ENCODE results near the gene SDK1. TPM values are rescaled to one million over a fixed set of nuclear protein-coding genes. Genes with fewer than 3 reads are reported as not detected.

The SDK1 gene
- total and polyA plus RNA-seq, 10 of the 15 experiments (the other 5 are each of a cell fraction or from before 2014, with no cell fraction given), result 0.14 to 0.33 TPM; not detected in 8

DNA sequence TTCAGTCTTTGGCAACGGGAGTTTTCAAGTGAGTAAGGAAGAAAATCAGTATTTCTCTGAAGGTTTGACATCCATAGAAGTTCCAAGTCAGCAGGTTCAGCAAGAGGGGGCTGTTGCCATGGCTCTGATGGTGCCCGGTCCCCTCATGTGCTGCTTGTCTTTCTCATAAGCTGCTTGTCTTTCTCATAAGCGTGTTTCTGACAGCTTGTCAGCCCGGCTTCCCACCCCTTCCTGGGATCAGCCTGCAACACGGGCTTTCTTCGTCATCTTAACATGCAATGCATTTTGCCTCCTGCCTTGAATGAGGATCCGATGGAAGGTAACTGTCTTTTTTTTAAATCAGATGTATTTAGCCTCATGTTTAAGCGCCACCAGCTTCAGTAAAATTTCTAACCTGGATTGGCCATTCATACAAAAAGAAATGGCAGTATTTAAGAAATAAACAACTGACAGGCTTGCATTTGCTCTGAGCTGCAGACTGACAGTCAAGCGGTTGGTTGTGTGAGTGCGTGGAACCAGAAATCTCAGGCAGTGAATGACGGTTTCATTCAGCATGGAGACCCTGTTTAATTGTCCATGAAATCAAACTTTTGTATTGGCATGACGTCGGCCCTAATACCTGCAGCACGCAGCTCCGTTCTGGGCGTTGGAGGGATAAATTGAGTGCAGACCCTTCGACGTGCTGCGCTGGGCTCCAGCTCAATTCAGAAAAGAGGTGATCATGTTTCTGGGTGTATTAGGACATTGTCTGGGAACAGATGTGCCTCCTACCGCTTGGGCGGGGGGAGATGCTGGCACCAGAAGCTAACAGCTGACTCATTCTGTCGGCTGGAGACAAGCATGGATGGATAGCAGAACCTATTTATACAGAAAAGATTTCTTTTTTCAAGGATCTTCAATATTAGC lies 926.3 kb downstream of the SDK1 start:
- no peak overlapping the region for H3K27ac ChIP-seq (ENCODE audit: control insufficient read depth, insufficient read depth)
- H4K20me1 ChIP-seq (ENCODE audit: control insufficient read depth, insufficient read depth), result no peaks in the 10 kb centered on the region
- ChIA-PET POLR2A (no interaction called here), SMC1A (ENCODE audit: uncharacterized antibody, unreplicated experiment) (no interaction called here), CTCF (no interaction called here), RAD21 (ENCODE audit: unreplicated experiment) (no interaction called here)
- in situ Hi-C loops (cut with MboI), result no loop called here
- TF ChIP-seq, protein P1, sequence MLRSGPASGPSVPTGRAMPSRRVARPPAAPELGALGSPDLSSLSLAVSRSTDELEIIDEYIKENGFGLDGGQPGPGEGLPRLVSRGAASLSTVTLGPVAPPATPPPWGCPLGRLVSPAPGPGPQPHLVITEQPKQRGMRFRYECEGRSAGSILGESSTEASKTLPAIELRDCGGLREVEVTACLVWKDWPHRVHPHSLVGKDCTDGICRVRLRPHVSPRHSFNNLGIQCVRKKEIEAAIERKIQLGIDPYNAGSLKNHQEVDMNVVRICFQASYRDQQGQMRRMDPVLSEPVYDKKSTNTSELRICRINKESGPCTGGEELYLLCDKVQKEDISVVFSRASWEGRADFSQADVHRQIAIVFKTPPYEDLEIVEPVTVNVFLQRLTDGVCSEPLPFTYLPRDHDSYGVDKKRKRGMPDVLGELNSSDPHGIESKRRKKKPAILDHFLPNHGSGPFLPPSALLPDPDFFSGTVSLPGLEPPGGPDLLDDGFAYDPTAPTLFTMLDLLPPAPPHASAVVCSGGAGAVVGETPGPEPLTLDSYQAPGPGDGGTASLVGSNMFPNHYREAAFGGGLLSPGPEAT (IDR thresholded peaks at IDR 0.05; ENCODE audit: low read depth), result no peak
- TF ChIP-seq NR2F1 (conservative IDR thresholded peaks at IDR 0.05), result no peak
- no peak for TF ChIP-seq SMAD1 (IDR thresholded peaks at IDR 0.05; ENCODE audit: low read depth, partially characterized antibody)
- TF ChIP-seq ESRRA (IDR thresholded peaks at IDR 0.05; ENCODE audit: low read length), result no peak
- TF ChIP-seq ZNF24 (IDR thresholded peaks at IDR 0.05), result no peak
- no peak for TF ChIP-seq EGR1 (IDR thresholded peaks at IDR 0.05; ENCODE audit: borderline replicate concordance in 1 of 2, low read depth in 2 of 2, low read length in 2 of 2)
- no peak for TF ChIP-seq NRF1 (conservative IDR thresholded peaks at IDR 0.05; ENCODE audit: low read depth, low read length)
- no peak for TF ChIP-seq PAX8 (IDR thresholded peaks at IDR 0.05)
- TF ChIP-seq SMARCA5 (IDR thresholded peaks at IDR 0.05), result no peak
- TF ChIP-seq STAT3 (IDR thresholded peaks at IDR 0.05; ENCODE audit: low read depth, low read length), result no peak
- no peak for TF ChIP-seq KDM1A (IDR thresholded peaks at IDR 0.05; ENCODE audit: borderline replicate concordance)
- TF ChIP-seq FOS (IDR thresholded peaks at IDR 0.05; ENCODE audit: borderline replicate concordance, extremely low read depth, insufficient read length), result no peak
- TF ChIP-seq MTA3 (IDR thresholded peaks at IDR 0.05; ENCODE audit: borderline replicate concordance, low read length), result no peak
- no peak for TF ChIP-seq ZZZ3 (IDR thresholded peaks at IDR 0.05; ENCODE audit: control insufficient read depth, insufficient read length, low read depth)
- TF ChIP-seq, protein P2, sequence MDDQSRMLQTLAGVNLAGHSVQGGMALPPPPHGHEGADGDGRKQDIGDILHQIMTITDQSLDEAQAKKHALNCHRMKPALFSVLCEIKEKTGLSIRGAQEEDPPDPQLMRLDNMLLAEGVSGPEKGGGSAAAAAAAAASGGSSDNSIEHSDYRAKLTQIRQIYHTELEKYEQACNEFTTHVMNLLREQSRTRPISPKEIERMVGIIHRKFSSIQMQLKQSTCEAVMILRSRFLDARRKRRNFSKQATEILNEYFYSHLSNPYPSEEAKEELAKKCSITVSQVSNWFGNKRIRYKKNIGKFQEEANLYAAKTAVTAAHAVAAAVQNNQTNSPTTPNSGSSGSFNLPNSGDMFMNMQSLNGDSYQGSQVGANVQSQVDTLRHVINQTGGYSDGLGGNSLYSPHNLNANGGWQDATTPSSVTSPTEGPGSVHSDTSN (IDR thresholded peaks at IDR 0.05; ENCODE audit: insufficient replicate concordance, low read depth, low read length), result no peak
- TF ChIP-seq, protein P3, sequence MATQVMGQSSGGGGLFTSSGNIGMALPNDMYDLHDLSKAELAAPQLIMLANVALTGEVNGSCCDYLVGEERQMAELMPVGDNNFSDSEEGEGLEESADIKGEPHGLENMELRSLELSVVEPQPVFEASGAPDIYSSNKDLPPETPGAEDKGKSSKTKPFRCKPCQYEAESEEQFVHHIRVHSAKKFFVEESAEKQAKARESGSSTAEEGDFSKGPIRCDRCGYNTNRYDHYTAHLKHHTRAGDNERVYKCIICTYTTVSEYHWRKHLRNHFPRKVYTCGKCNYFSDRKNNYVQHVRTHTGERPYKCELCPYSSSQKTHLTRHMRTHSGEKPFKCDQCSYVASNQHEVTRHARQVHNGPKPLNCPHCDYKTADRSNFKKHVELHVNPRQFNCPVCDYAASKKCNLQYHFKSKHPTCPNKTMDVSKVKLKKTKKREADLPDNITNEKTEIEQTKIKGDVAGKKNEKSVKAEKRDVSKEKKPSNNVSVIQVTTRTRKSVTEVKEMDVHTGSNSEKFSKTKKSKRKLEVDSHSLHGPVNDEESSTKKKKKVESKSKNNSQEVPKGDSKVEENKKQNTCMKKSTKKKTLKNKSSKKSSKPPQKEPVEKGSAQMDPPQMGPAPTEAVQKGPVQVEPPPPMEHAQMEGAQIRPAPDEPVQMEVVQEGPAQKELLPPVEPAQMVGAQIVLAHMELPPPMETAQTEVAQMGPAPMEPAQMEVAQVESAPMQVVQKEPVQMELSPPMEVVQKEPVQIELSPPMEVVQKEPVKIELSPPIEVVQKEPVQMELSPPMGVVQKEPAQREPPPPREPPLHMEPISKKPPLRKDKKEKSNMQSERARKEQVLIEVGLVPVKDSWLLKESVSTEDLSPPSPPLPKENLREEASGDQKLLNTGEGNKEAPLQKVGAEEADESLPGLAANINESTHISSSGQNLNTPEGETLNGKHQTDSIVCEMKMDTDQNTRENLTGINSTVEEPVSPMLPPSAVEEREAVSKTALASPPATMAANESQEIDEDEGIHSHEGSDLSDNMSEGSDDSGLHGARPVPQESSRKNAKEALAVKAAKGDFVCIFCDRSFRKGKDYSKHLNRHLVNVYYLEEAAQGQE (IDR thresholded peaks at IDR 0.05; ENCODE audit: low read depth, low read length), result no peak
- WGBS (ENCODE audit: insufficient coverage, insufficient replicate concordance, low lambda C conversion rate, missing lambda C conversion rate), result 52% methylated on average over 22 of the region's 22 CpGs
- no peaks in the 10 kb centered on the region for H3K79me2 ChIP-seq (ENCODE audit: control insufficient read depth, insufficient read depth, low read length)
- H3K4me2 ChIP-seq (ENCODE audit: control insufficient read depth, insufficient read depth), result no peak overlapping the region
- H3K36me3 ChIP-seq (ENCODE audit: control insufficient read depth in 2 of 2, insufficient read depth in 2 of 2, low read length in 1 of 2), result no peaks in the 10 kb centered on the region
- no peaks in the 10 kb centered on the region for H3K27me3 ChIP-seq (replicated peaks in 1 of 2; ENCODE audit: control insufficient read depth in 2 of 2, insufficient read depth in 2 of 2, low read length in 1 of 2)
- H3K9me3 ChIP-seq (replicated peaks; ENCODE audit: control insufficient read depth, insufficient read depth, low read length), result no peaks in the 10 kb centered on the region; the same call in 2 of the 3 replicates
- no peak overlapping the region for H3K4me3 ChIP-seq
- DNase-seq (ENCODE audit: low read depth, low spot score), result no peak
- H2AFZ ChIP-seq (ENCODE audit: control insufficient read depth, low read depth, low read length), result no peak overlapping the region
- H3K9ac ChIP-seq (ENCODE audit: control insufficient read depth, insufficient read depth, low read length), result no peak overlapping the region
- intact Hi-C loops (cut with micrococcal nuclease; ENCODE audit: unreplicated experiment), result no loop called here
- no peaks in the 10 kb centered on the region for H3K4me1 ChIP-seq (ENCODE audit: control insufficient read depth, insufficient read depth, low read length)
- ATAC-seq, result no peak
- FAIRE-seq, result no peak
- no TSS peak for BruUV-seq (replicated peaks)

All from GM12878 (cell line).